NB4 (cell line): Measurements from ENCODE around the gene ACSM4.

Source experiments
- CTCF ChIP-seq: IDR thresholded peaks from one replicate; pipeline ENCODE4 v1.5.1; 2012; ENCODE audit warnings: low read depth, low read length
- MAX ChIP-seq: IDR thresholded peaks from 2 replicates; pipeline ENCODE4 v1.6.1; 2011; ENCODE audit warnings: low read depth, low read length
- MYC ChIP-seq: IDR thresholded peaks from 2 replicates; pipeline ENCODE4 v1.6.1; 2011; ENCODE audit warnings: low read depth, low read length
- POLR2A ChIP-seq: IDR thresholded peaks from 2 replicates; pipeline ENCODE4 v1.6.1; 2011; ENCODE audit warnings: mild to moderate bottlenecking; ENCODE audit not compliant: insufficient read length; ENCODE audit errors: extremely low read depth

- TF ChIP-seq CTCF (no peak), MAX (no peak), POLR2A (no peak), MYC (no peak)
Measured at GRCh38 chr12:7339675-7340074, 35.8 kb downstream of the ACSM4 start.
